ENCODE data around the gene BRSK2.
A peak's percentile ranks its signal among the peaks of the same experiment; 100 is the strongest.

DNA sequence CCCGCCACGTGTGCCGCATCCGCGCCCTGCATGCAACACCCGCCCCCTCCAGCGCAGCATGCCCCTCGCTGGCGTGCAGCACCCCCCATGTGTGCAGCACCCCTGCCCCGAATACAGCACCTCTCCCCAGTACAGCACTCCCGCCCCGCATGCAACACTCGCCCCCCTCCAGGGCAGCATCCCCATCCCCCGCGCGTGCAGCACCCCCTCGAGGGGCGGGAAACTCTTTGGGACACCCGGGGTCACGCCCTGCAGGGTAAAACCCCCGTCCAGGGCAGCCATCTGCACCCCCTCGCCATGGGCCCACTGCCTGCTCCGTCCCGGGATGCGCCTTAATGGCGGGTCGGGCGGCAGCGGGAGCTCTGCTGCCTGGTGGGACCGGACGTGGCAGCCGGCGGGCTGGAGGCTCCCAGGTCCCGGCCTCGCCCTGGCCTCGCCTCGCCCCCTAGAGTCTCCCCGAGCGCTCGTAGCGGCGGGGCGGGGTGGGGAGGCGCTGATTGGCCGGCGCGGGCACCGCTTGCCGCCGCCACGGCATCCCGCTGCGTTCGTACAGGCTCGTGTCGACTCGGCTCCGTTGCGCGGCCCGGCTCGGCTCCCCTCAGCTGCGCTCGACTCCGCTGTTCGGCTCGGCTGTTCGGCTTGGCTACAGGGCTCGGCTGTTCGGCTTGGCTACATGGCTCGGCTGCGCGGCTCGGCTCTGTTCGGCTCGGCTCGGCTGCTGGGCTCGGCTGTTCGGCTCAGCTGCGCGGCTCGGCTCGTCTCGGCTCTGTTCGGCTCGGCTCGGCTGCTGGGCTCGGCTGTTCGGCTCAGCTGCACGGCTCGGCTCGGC is 417 bp upstream of the BRSK2 start:
- TF ChIP-seq, protein P1, sequence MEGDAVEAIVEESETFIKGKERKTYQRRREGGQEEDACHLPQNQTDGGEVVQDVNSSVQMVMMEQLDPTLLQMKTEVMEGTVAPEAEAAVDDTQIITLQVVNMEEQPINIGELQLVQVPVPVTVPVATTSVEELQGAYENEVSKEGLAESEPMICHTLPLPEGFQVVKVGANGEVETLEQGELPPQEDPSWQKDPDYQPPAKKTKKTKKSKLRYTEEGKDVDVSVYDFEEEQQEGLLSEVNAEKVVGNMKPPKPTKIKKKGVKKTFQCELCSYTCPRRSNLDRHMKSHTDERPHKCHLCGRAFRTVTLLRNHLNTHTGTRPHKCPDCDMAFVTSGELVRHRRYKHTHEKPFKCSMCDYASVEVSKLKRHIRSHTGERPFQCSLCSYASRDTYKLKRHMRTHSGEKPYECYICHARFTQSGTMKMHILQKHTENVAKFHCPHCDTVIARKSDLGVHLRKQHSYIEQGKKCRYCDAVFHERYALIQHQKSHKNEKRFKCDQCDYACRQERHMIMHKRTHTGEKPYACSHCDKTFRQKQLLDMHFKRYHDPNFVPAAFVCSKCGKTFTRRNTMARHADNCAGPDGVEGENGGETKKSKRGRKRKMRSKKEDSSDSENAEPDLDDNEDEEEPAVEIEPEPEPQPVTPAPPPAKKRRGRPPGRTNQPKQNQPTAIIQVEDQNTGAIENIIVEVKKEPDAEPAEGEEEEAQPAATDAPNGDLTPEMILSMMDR (IDR thresholded peaks at IDR 0.05) = peak in 3 of 6 experiments; percentile 13 to 22 (median 21)
- TF ChIP-seq POLR2A (IDR thresholded peaks at IDR 0.05) = no peak

Data from Peyer's patch (tissue), 4 donors.